Measurements from ENCODE around the gene DNHD1.

DNHD1 gene

DNA sequence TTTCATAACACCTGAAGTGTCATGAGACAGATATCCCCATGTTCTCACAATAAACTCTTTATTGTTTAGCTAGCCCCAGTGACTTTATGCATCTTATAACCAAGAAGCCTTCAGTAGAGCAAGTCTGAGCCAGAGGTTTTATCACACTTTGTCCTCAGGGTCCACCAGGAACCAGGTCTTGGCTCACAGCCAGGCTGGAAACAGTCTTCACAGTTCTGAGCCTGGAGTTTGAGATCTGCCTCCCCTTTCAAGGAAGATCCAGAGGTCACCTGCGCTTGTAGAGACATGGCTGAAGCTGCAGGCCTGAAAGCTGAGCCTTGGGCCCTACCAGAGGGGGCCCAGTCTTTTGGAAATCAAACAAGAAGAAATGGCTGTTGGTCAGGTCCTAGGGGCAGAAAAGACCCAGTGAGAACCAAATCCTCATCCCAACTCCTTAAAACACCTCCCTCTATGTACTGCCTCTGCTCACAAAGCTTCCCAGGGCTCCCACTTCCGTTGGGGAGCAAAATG, 102.9 kb downstream of the DNHD1 start:
- H3K27me3 ChIP-seq (ENCODE audit: low read length) = no peaks in the 10 kb centered on the region
- H3K9me3 ChIP-seq (ENCODE audit: insufficient read depth, low read length) = no peaks in the 10 kb centered on the region
- H3K79me2 ChIP-seq (ENCODE audit: insufficient read depth, low read length) = peaks cover 59% of the 10 kb centered on the region
- no peak for TF ChIP-seq EZH2phosphoT487 (conservative IDR thresholded peaks at IDR 0.05; ENCODE audit: low read length)
- TF ChIP-seq, protein P1, sequence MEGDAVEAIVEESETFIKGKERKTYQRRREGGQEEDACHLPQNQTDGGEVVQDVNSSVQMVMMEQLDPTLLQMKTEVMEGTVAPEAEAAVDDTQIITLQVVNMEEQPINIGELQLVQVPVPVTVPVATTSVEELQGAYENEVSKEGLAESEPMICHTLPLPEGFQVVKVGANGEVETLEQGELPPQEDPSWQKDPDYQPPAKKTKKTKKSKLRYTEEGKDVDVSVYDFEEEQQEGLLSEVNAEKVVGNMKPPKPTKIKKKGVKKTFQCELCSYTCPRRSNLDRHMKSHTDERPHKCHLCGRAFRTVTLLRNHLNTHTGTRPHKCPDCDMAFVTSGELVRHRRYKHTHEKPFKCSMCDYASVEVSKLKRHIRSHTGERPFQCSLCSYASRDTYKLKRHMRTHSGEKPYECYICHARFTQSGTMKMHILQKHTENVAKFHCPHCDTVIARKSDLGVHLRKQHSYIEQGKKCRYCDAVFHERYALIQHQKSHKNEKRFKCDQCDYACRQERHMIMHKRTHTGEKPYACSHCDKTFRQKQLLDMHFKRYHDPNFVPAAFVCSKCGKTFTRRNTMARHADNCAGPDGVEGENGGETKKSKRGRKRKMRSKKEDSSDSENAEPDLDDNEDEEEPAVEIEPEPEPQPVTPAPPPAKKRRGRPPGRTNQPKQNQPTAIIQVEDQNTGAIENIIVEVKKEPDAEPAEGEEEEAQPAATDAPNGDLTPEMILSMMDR (IDR thresholded peaks at IDR 0.05; ENCODE audit: insufficient read depth, low read length, poor library complexity, severe bottlenecking) = no peak
- H2AFZ ChIP-seq (ENCODE audit: low read depth, low read length, severe bottlenecking) = no peak overlapping the region
- no peak overlapping the region for H3K9ac ChIP-seq (ENCODE audit: low read length)
- 0 out of 2 replicates have a peak, but pooled peaks cover 5% of the 10 kb centered on the region for H3F3A ChIP-seq (ENCODE audit: insufficient read depth)
- H3K4me2 ChIP-seq (ENCODE audit: low read depth, low read length, poor library complexity, severe bottlenecking) = no peak overlapping the region
- no peaks in the 10 kb centered on the region; the same call in 1 of the 2 replicates for H4K20me1 ChIP-seq (ENCODE audit: low read depth, low read length)
- H3K4me3 ChIP-seq (ENCODE audit: insufficient read depth, low read length, poor library complexity, severe bottlenecking) = no peak overlapping the region
- no peak overlapping the region for H3K27ac ChIP-seq (ENCODE audit: low read depth, low read length)
- peaks cover 14% of the 10 kb centered on the region; the same call in 1 of the 2 replicates for H3K36me3 ChIP-seq (ENCODE audit: low read length)
- H3K9me2 ChIP-seq (replicated peaks; ENCODE audit: insufficient read depth, low read length) = no peaks in the 10 kb centered on the region

DNA sequence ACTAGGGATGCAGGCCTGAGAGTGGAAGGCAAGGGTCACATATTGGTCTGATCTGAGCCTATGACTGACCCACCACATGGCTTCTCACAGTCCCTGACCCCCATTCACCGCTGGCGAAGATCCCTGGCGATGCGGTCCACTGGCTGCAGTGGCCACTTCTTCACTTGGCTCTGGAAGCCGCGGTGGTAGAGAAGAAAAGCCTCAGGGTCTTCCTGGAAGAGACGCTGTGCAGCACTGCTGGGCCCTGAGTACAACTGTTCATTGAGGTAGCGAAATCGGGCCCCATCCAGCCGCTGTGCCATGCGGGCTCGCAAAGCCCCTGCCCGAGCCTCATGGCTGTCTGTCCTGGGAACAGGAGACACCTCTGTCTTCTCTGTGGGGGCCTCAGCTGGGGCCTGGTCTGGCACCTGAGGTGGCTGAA, 104.0 kb downstream of the DNHD1 start:
- TF ChIP-seq, protein P1 (IDR thresholded peaks at IDR 0.05; ENCODE audit: insufficient read depth, low read length, poor library complexity, severe bottlenecking) = no peak
- TF ChIP-seq EZH2phosphoT487 (conservative IDR thresholded peaks at IDR 0.05; ENCODE audit: low read length) = no peak
- H4K20me1 ChIP-seq (ENCODE audit: low read depth, low read length) = no peaks in the 10 kb centered on the region; the same call in 1 of the 2 replicates
- peaks cover 62% of the 10 kb centered on the region for H3K79me2 ChIP-seq (ENCODE audit: insufficient read depth, low read length)
- H3K4me2 ChIP-seq (ENCODE audit: low read depth, low read length, poor library complexity, severe bottlenecking) = no peak overlapping the region
- no peak overlapping the region for H3K4me3 ChIP-seq (ENCODE audit: insufficient read depth, low read length, poor library complexity, severe bottlenecking)
- H3K36me3 ChIP-seq (ENCODE audit: low read length) = peaks cover 10% of the 10 kb centered on the region; the same call in 1 of the 2 replicates
- no peak overlapping the region for H3K9ac ChIP-seq (ENCODE audit: low read length)
- H3K9me3 ChIP-seq (ENCODE audit: insufficient read depth, low read length) = no peaks in the 10 kb centered on the region
- no peaks in the 10 kb centered on the region for H3K9me2 ChIP-seq (replicated peaks; ENCODE audit: insufficient read depth, low read length)
- H2AFZ ChIP-seq (ENCODE audit: low read depth, low read length, severe bottlenecking) = no peak overlapping the region
- H3K27ac ChIP-seq (ENCODE audit: low read depth, low read length) = no peak overlapping the region
- H3F3A ChIP-seq (ENCODE audit: insufficient read depth) = peaks cover 5% of the 10 kb centered on the region; the same call in 1 of the 2 replicates
- H3K27me3 ChIP-seq (ENCODE audit: low read length) = no peaks in the 10 kb centered on the region

DNA sequence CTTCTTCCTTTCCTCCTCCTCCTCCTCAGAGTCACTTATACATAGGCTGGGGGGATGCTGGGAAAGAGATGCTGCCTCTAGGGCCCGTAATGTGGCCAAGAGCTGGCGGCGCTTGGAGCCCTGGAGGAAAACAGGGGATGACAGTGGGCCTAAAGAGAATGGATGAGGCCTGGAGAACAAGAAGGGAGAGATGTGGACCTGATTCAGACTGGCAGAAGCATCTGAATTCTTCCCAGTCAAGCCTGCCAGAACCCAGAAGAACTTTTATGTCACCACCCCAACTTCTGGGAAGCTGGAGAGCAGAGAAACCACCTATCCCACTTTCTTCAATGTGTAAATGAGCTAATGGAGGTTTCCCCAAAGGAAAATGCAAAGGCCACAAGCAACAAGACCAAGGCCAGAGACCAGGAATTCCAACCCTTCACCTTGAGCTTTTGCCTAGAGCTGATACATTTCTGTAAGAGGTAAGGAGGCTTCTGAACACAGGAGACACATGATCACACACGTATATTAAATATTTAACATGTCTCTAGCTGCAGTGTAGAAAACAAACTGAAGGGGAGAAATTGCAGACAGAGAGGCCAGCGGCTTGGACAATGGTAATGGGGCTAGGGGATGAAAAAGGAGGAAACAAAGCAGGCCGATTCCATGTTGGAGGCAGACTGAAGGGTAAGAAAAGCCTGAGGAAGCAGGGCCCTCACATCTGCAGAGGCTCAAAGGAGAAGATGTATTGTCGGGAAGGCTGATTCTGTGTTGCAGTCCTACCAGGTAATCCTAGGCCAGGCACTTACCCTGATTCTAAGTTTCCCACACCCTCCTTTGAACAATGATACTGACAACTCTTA, 105.2 kb downstream of the DNHD1 start:
- Histone ChIP-seq H3K9me2 (replicated peaks; ENCODE audit: insufficient read depth, low read length) (no peaks in the 10 kb centered on the region), H3K36me3 (ENCODE audit: low read length) (peaks cover 10% of the 10 kb centered on the region; the same call in 1 of the 2 replicates), H3K4me3 (ENCODE audit: insufficient read depth, low read length, poor library complexity, severe bottlenecking) (peak overlapping the region; percentile 93), H3F3A (ENCODE audit: insufficient read depth) (peaks cover 10% of the 10 kb centered on the region; the same call in 1 of the 2 replicates), H3K9ac (ENCODE audit: low read length) (peak overlapping the region; percentile 87), H3K27me3 (ENCODE audit: low read length) (no peaks in the 10 kb centered on the region), H3K27ac (ENCODE audit: low read depth, low read length) (peak overlapping the region; percentile 40), H3K4me2 (ENCODE audit: low read depth, low read length, poor library complexity, severe bottlenecking) (peak overlapping the region; percentile 72), H3K9me3 (ENCODE audit: insufficient read depth, low read length) (no peaks in the 10 kb centered on the region), H4K20me1 (ENCODE audit: low read depth, low read length) (no peaks in the 10 kb centered on the region; the same call in 1 of the 2 replicates), H3K79me2 (ENCODE audit: insufficient read depth, low read length) (peaks cover 68% of the 10 kb centered on the region), H2AFZ (ENCODE audit: low read depth, low read length, severe bottlenecking) (no peak overlapping the region)
- TF ChIP-seq, protein P1 (IDR thresholded peaks at IDR 0.05; ENCODE audit: insufficient read depth, low read length, poor library complexity, severe bottlenecking) = no peak
- TF ChIP-seq EZH2phosphoT487 (conservative IDR thresholded peaks at IDR 0.05; ENCODE audit: low read length) = no peak

All from SU-DHL-6 (cell line).